Lung (tissue), 12 donors: ENCODE data around the gene ITK. TPM values are rescaled to one million over a fixed set of nuclear protein-coding genes. Genes with fewer than 3 reads are reported as not detected.

Experiments used
- ATAC-seq: fragments of 200-7000 bp; cut with Tn5 transposase; one replicate; pipeline ENCODE4 v1.9.1; 2020; ENCODE audit warnings: moderate number of reproducible peaks; ENCODE audit not compliant: insufficient read depth, low FRiP score
- DNase-seq, 3 donors: peaks; one replicate each; pipeline ENCODE4 v3.0.0-alpha.2; 2013 to 2017
- H3K27ac ChIP-seq, 2 donors: one replicate each; pipeline ENCODE4 v1.5.1; 2013; ENCODE audit warnings: mild to moderate bottlenecking in 2 of 2, moderate library complexity in 2 of 2, control low read depth in 1 of 2, inconsistent platforms in 1 of 2, low read depth in 1 of 2, low read length in 1 of 2
- H3K27me3 ChIP-seq, 3 donors: one replicate each; pipeline ENCODE4 v1.5.1; 2013; ENCODE audit warnings: low read length in 2 of 3; ENCODE audit not compliant: control insufficient read depth in 3 of 3, insufficient read depth in 3 of 3
- H3K36me3 ChIP-seq, 4 donors: one replicate each; pipeline ENCODE4 v1.5.1; 2013; ENCODE audit warnings: low read length in 4 of 4, mild to moderate bottlenecking in 1 of 4, moderate library complexity in 1 of 4; ENCODE audit not compliant: control insufficient read depth in 4 of 4, insufficient read depth in 4 of 4
- H3K4me1 ChIP-seq, 5 donors: one replicate each; pipeline ENCODE4 v1.5.1; 2013; ENCODE audit warnings: low read length in 5 of 5, mild to moderate bottlenecking in 2 of 5, moderate library complexity in 1 of 5; ENCODE audit not compliant: control insufficient read depth in 5 of 5, insufficient read depth in 5 of 5
- H3K4me3 ChIP-seq: one replicate; pipeline ENCODE4 v1.5.1; 2013; ENCODE audit warnings: mild to moderate bottlenecking, control low read depth, moderate library complexity
- H3K9ac ChIP-seq, 2 donors: one replicate each; pipeline ENCODE4 v1.5.1; 2013; ENCODE audit warnings: low read length in 2 of 2, control low read depth in 1 of 2; ENCODE audit not compliant: insufficient read depth in 1 of 2
- H3K9me3 ChIP-seq, 4 donors: one replicate each; pipeline ENCODE4 v1.5.1; 2013; ENCODE audit warnings: low read length in 3 of 4, mild to moderate bottlenecking in 1 of 4, moderate library complexity in 1 of 4; ENCODE audit not compliant: control insufficient read depth in 4 of 4, insufficient read depth in 3 of 4
- WGBS, 2 donors: extraction: QIAGEN DNeasy Blood & Tissue Kit; methylation state at CpG; one replicate each; pipeline ENCODE4 v1.1.7; 2013; 5-methylcytosine and 5-hydroxymethylcytosine counted together
- polyA plus RNA-seq, 2 donors: library from polyadenylated mRNA; stranded (reverse); fragments of 200-250 nt; gene quantifications; one replicate each; pipeline ENCODE4 v1.2.1, GENCODE V29; 2013
- total RNA-seq, 2 donors: library from RNA; depleted of rRNA in 1 of 2; stranded (reverse); fragments of >200 nt in 1 of 2; gene quantifications; one replicate each; pipeline ENCODE4 v1.2.1, GENCODE V29; 2014 to 2021
- TF ChIP-seq, protein P1 (sequence below): IDR thresholded peaks from 2 replicates; pipeline ENCODE4 v1.5.1; 2012; ENCODE audit warnings: mild to moderate bottlenecking; ENCODE audit errors: control extremely low read depth, extremely low read depth
- donor health status: control.
- donor health status: control.
- donor health status: Bipolar disorder and iron deficiency.
- donor health status: healthy.
- donor health status: DM: yes; HTN: yes; CAD: no.

The ITK gene
- total and polyA plus RNA-seq, 4 donors, result 0.91 to 3.4 (median 2.8) TPM

DNA sequence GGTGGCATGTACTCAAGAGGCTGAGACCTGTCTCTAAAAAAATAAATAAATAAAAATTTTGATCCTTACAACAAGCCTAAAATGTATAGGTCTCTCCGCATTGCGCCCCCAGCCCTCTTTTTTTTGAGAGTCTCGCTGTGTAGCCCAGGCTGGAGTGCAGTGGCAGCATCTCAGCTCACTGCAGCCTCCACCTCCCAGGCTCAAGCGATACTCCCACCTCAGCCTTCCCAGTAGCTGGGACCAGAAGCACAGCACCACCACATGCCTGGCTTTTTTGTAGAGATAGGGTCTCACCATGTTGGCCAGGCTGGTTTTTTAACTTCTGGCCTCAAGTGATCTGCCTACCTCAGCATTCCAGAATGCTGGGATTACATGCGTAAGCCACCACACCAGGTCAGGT is 12.4 kb upstream of the ITK start:
- Histone ChIP-seq H3K4me3 (no peak overlapping the region), H3K27me3 (peaks cover 0 to 3% (median 1%) of the 10 kb centered on the region in 3 donors), H3K4me1 (no peaks in the 10 kb centered on the region), H3K27ac (no peak overlapping the region), H3K36me3 (no peaks in the 10 kb centered on the region), H3K9ac (no peak overlapping the region), H3K9me3 (peaks cover 0 to 2% (median 0%) of the 10 kb centered on the region in 4 donors)
- DNase-seq (no peak), ATAC-seq (no peak)
- WGBS, 2 donors, result 97 to 98% methylated on average over 5 of the region's 5 CpGs
- TF ChIP-seq, protein P1, sequence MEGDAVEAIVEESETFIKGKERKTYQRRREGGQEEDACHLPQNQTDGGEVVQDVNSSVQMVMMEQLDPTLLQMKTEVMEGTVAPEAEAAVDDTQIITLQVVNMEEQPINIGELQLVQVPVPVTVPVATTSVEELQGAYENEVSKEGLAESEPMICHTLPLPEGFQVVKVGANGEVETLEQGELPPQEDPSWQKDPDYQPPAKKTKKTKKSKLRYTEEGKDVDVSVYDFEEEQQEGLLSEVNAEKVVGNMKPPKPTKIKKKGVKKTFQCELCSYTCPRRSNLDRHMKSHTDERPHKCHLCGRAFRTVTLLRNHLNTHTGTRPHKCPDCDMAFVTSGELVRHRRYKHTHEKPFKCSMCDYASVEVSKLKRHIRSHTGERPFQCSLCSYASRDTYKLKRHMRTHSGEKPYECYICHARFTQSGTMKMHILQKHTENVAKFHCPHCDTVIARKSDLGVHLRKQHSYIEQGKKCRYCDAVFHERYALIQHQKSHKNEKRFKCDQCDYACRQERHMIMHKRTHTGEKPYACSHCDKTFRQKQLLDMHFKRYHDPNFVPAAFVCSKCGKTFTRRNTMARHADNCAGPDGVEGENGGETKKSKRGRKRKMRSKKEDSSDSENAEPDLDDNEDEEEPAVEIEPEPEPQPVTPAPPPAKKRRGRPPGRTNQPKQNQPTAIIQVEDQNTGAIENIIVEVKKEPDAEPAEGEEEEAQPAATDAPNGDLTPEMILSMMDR, result no peak

DNA sequence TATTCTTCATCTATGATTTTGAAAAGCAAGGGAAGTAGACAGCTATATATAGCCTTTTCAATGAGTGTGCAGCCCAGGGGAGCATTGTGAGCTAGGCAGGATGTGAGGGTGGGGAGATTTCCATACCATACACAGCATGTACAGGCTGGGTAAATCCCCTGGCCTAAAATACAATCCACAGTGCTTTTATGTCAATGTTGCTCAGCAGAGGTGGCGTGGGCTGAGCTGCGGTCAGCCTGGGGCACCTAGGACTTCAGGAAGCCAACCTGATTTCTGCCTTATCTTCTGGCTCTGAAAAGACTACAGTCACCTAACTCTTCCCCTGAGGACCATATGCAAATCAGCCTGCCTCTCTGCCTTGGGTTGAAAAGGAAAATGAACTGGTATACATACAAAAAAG is 8.2 kb upstream of the ITK start:
- H3K36me3 ChIP-seq, result no peaks in the 10 kb centered on the region
- WGBS, 2 donors, result 38 to 54% methylated on average over 2 of the region's 2 CpGs
- no peaks in the 10 kb centered on the region for H3K4me1 ChIP-seq
- no peak for ATAC-seq
- no peaks in the 10 kb centered on the region for H3K27me3 ChIP-seq
- no peak for DNase-seq
- TF ChIP-seq, protein P1, result no peak
- H3K4me3 ChIP-seq, result no peak overlapping the region
- H3K9me3 ChIP-seq, result no peaks in the 10 kb centered on the region
- H3K9ac ChIP-seq, result no peak overlapping the region
- no peak overlapping the region for H3K27ac ChIP-seq

DNA sequence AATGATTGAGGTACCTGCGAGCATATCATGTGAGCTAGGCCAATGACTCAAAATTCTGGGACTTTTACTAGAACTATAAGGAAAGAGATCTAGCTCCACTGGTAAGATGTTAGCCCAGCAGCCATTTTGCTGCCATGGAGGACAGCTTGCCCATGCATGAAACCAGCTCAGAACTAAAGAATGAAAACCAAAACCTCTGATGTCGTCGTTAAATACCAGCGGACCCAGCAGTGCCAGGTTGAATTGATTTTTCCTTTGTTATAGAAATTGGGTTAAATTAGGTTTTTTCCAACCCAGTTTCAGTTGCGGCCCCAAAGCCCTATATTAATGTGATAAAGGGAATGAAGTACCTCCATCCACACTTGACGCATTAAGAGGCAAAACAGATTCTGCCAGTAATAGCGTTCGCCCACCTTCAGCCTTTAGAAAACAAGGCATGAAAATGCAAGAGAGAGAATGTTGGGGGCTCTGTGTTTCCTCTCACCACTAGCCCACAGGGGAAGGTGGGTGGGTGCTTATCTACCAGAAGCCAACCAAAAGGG is 5.5 kb upstream of the ITK start:
- Histone ChIP-seq H3K4me1 (no peaks in the 10 kb centered on the region), H3K27ac (no peak overlapping the region), H3K9ac (no peak overlapping the region), H3K36me3 (no peaks in the 10 kb centered on the region), H3K4me3 (no peak overlapping the region), H3K27me3 (no peaks in the 10 kb centered on the region), H3K9me3 (no peaks in the 10 kb centered on the region)
- 88 to 89% methylated on average over 8 of the region's 8 CpGs for WGBS, 2 donors
- TF ChIP-seq, protein P1, result no peak
- DNase-seq (no peak), ATAC-seq (no peak)

DNA sequence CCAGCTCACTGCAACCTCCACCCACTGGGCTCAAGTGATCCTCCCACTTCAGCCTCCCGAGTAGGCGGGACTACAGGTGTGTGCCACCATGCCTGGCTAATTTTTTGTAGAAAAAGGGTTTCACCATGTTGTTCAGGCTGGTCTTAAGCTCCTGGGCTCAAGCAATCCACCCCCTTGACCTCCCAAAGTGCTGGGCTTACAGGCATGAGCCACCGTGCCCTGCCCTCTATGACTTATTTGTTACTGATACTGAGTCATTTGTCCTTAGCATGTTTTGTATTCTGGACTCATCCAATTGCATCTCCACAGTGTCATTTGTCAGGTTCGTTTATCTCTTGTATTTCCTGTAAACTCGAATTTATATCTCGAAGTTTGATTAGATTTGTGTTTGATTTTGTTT is 2.7 kb upstream of the ITK start:
- no peak overlapping the region for H3K9ac ChIP-seq
- no peaks in the 10 kb centered on the region for H3K36me3 ChIP-seq
- no peaks in the 10 kb centered on the region for H3K9me3 ChIP-seq
- no peak for ATAC-seq
- no peaks in the 10 kb centered on the region for H3K27me3 ChIP-seq
- DNase-seq, result no peak
- no peak overlapping the region for H3K4me3 ChIP-seq
- TF ChIP-seq, protein P1, result no peak
- whole genome bisulfite sequencing, 2 donors, result 62 to 73% methylated on average over 6 of the region's 6 CpGs
- H3K27ac ChIP-seq, result no peak overlapping the region
- no peaks in the 10 kb centered on the region for H3K4me1 ChIP-seq
